HFF-Myc (cell line): ENCODE measurements around the gene YRDC.
A peak's percentile ranks its signal among the peaks of the same experiment; 100 is the strongest.
"Not testable (repeated sequence)": the region's sequence is repeated elsewhere in the genome, so short reads cannot be mapped to it uniquely, and the experiment has no call there.

Experiments used
- DNase-seq: peaks from one replicate; pipeline ENCODE4 v3.0.0-alpha.2; 2011; ENCODE audit warnings: low read depth; ENCODE audit errors: extremely low read depth
- H3K4me3 ChIP-seq: replicated peaks from 2 replicates; pipeline ENCODE4 v1.5.1; 2011; ENCODE audit warnings: low read depth, mild to moderate bottlenecking, control low read depth, low read length
- CTCF ChIP-seq: IDR thresholded peaks from 2 replicates; pipeline ENCODE4 v1.5.1; 2012; ENCODE audit warnings: mild to moderate bottlenecking, low read depth, low read length, control low read depth; ENCODE audit errors: missing control alignments

Gene YRDC

GRCh38 chr1:37776946-37777516, 31.0 kb downstream of the YRDC start:
- DNase-seq: no peak
- no peak for TF ChIP-seq CTCF
- no peak overlapping the region for H3K4me3 ChIP-seq

- H3K4me3 ChIP-seq, DNase-seq: not testable (repeated sequence)
These were observed 36.6 kb downstream of the YRDC start for GRCh38 chr1:37771440-37771839.

- no peak overlapping the region for H3K4me3 ChIP-seq
- TF ChIP-seq CTCF: no peak
- no peak for DNase-seq
These were observed 40.5 kb downstream of the YRDC start for GRCh38 chr1:37767488-37767887.

- H3K4me3 ChIP-seq: no peak overlapping the region
- no peak for DNase-seq
- no peak for TF ChIP-seq CTCF
These were observed 41.9 kb downstream of the YRDC start for GRCh38 chr1:37765916-37766664.

- no peak for TF ChIP-seq CTCF
- H3K4me3 ChIP-seq: no peak within 1 kb of the TSS
- no peak for DNase-seq
These were observed 43.0 kb downstream of the YRDC start, which contains the start of gene EPHA10 for GRCh38 chr1:37764888-37765441. Gene EPHA10, minus strand, starts transcription at chr1:37765120. Its CDS starts 54 bp downstream, at chr1:37765066.

- peak; percentile 21 for DNase-seq
- TF ChIP-seq CTCF: no peak
- no peak overlapping the region for H3K4me3 ChIP-seq
These were observed 43.6 kb downstream of the YRDC start for GRCh38 chr1:37764414-37764825.

- no peak overlapping the region for H3K4me3 ChIP-seq
- DNase-seq: no peak
These were observed 44.1 kb downstream of the YRDC start for GRCh38 chr1:37763791-37764413.

More at GRCh38 chr1:37763791-37764413, 44.1 kb downstream of the YRDC start:
- no peak for TF ChIP-seq CTCF
